Activated naive CD8-positive, alpha-beta T cell treated with anti-CD3 and anti-CD28 coated beads for 36 hours (primary cell): ENCODE results near the gene EHBP1. TPM values are rescaled to one million over a fixed set of nuclear protein-coding genes. Genes with fewer than 3 reads are reported as not detected.

Experiments used
- DNase-seq: peaks from one replicate; pipeline ENCODE4 v3.0.0; 2021
- H3K27ac Mint-ChIP-seq: one replicate; pipeline ENCODE4 v1.8.0; 2022; ENCODE audit warnings: mild to moderate bottlenecking, moderate library complexity, mixed read lengths
- H3K27me3 Mint-ChIP-seq: one replicate; pipeline ENCODE4 v1.8.0; 2022; ENCODE audit warnings: mild to moderate bottlenecking, mixed read lengths
- H3K36me3 Mint-ChIP-seq: one replicate; pipeline ENCODE4 v1.8.0; 2021; ENCODE audit warnings: mild to moderate bottlenecking, mixed read lengths
- H3K4me1 Mint-ChIP-seq: one replicate; pipeline ENCODE4 v1.8.0; 2021; ENCODE audit warnings: mixed read lengths
- H3K4me3 Mint-ChIP-seq: one replicate; pipeline ENCODE4 v1.8.0; 2022; ENCODE audit warnings: mild to moderate bottlenecking, moderate library complexity, mixed read lengths
- H3K9me3 Mint-ChIP-seq: one replicate; pipeline ENCODE4 v1.8.0; 2022; ENCODE audit warnings: mixed read lengths
- total RNA-seq, 2 experiments: library from RNA; stranded (reverse); gene quantifications; one replicate each; pipeline ENCODE4 v1.2.3, GENCODE V29; 2021

Gene EHBP1
- total RNA-seq, 2 experiments from 2014 or later: 25.3 to 28.2 TPM

DNA sequence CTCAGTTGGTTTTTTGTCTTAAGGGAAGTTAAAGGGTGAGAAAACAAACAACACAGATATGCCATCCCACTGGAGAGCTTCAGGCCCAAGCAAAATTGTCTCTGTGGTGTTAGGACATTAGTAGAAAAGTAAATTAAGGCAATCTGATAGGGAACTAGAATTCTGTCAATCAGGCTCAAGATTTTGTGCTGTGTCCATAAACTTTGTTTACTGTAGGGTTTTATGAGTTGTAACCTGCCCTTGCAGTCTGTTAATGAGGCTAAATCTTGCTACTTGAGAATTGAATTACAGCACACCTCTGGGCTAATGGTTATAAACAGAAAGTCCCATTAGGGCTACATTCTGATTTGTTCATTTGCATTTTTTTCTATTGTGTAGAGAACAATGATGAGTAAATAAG, 267.1 kb downstream of the EHBP1 start:
- no peak overlapping the region for H3K27ac Mint-ChIP-seq
- no peaks in the 10 kb centered on the region for H3K27me3 Mint-ChIP-seq

DNA sequence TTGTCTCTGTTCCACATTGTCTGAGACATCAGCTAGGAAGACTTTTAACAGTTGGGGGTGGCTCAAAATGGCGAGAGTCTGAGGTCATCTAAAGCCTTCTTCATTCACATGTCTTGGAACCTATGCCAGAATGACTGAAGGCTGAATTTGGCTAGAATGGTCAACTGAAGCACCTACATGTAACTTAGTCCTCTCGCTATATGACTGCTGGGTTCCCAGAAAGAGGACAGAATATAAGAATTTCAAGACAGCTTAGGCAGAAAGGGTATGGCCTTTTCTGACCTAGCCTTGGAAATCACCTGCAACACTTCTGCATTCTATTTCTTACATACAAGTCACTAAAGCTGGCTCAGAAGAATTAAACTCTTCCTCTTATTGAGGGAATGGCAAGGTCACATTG, 269.5 kb downstream of the EHBP1 start:
- Mint-ChIP-seq H3K4me3 (no peak overlapping the region), H3K27ac (no peak overlapping the region), H3K27me3 (no peaks in the 10 kb centered on the region), H3K9me3 (no peaks in the 10 kb centered on the region), H3K4me1 (no peaks in the 10 kb centered on the region), H3K36me3 (peaks cover 2% of the 10 kb centered on the region)
- DNase-seq: no peak

More for the DNA sequence above, 267.1 kb downstream of the EHBP1 start:
- DNase-seq: no peak
- Mint-ChIP-seq H3K4me1 (no peaks in the 10 kb centered on the region), H3K36me3 (peaks cover 2% of the 10 kb centered on the region), H3K9me3 (no peaks in the 10 kb centered on the region), H3K4me3 (no peak overlapping the region)

DNA sequence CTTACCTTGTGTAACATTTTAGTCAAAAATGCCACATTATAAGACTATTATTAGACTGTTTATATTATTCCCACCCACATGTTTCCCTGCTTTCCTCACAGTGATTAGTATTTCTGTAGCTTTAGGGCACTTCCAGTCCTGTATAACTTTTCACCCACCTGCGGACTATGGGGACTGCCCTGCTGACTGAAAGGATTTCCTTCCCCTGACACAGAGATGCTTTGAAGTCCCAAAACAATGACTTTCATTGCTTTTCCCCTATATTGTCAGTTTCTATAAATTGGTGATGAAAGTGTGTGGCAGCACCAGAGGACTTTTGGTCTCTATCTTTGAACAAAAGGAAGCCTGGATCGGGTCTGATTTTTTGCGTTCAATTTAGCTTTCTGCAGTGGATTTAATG, 286.1 kb downstream of the EHBP1 start:
- no peaks in the 10 kb centered on the region for H3K4me1 Mint-ChIP-seq
- H3K27ac Mint-ChIP-seq: no peak overlapping the region
- H3K9me3 Mint-ChIP-seq: no peaks in the 10 kb centered on the region
- peaks cover 3% of the 10 kb centered on the region for H3K36me3 Mint-ChIP-seq
- H3K4me3 Mint-ChIP-seq: no peak overlapping the region
- DNase-seq: no peak
- H3K27me3 Mint-ChIP-seq: no peaks in the 10 kb centered on the region

DNA sequence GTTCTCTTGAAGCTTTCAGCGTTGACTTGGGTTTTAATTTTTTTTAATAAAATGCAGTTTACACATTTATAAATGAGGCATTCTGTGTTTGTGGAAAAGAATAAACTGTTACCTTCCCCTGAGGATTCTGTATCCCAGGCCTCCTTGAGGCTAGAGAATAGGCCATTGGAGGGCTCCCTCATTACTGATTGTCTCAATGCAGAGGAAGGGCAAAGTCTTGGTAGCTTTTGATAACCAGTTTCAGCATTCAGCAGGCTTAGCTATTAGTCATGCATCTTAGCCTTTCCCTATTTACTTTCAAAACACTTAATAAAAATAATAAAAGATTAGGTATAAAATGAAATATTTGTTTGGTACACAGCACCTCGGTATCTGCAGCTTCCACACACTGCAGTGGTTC, 287.0 kb downstream of the EHBP1 start:
- H3K4me1 Mint-ChIP-seq: no peaks in the 10 kb centered on the region
- no peak for DNase-seq
- H3K27me3 Mint-ChIP-seq: no peaks in the 10 kb centered on the region
- peaks cover 8% of the 10 kb centered on the region for H3K36me3 Mint-ChIP-seq
- H3K4me3 Mint-ChIP-seq: no peak overlapping the region
- H3K9me3 Mint-ChIP-seq: no peaks in the 10 kb centered on the region
- no peak overlapping the region for H3K27ac Mint-ChIP-seq

DNA sequence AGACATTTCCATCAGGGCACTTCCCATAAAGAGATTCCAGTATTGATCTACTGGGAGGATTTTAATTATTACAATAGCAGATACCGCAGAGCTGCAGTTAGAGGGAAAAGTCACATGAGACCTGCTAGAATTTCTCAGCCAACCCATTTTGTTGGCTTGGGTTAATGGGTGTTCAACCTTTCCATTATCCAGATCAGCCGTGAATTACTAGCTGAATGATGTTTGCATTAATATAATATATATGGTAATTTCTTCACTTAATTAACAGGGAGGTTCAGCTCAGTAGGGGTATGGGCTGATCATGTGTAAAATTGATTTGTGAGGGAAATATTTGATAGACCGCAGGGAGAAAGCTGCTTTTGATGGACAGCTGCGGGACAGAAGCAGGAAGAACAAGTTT, 288.7 kb downstream of the EHBP1 start:
- peaks cover 12% of the 10 kb centered on the region for H3K36me3 Mint-ChIP-seq

DNA sequence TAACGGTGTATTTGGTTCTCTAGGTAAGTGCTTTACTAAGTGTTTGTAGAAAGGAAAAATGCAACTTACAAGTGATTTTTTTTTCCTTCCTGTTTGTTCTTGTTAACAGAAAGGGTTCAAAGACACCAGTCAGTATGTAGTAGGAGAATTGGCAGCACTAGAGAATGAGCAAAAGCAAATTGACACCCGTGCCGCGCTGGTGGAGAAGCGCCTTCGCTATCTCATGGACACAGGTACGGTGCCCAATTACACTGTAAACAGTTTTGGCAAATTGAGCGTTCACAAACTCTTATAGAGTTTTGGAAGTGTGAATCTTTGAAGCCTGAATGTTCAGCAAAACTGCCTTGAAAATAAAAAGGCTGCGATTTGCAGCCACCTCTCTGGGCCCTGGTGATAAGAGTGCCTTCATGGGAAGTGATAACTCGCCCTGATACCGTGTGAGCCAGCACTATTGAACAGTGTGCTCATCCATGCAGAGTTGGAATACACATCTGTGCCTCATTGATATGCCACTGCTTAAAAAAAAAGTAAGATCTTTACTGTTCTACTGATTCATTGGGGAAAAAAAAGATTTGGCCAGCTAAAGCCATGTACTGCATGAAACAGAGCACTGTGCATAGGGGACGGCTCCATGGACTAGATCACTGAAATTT, 291.1 kb downstream of the EHBP1 start:
- DNase-seq: no peak
- no peak overlapping the region for H3K4me3 Mint-ChIP-seq
- peaks cover 14% of the 10 kb centered on the region for H3K36me3 Mint-ChIP-seq
- no peaks in the 10 kb centered on the region for H3K4me1 Mint-ChIP-seq
- H3K9me3 Mint-ChIP-seq: no peaks in the 10 kb centered on the region
- H3K27ac Mint-ChIP-seq: no peak overlapping the region
- no peaks in the 10 kb centered on the region for H3K27me3 Mint-ChIP-seq

More for the DNA sequence above, 288.7 kb downstream of the EHBP1 start:
- Mint-ChIP-seq H3K4me1 (no peaks in the 10 kb centered on the region), H3K27me3 (no peaks in the 10 kb centered on the region), H3K27ac (no peak overlapping the region), H3K9me3 (no peaks in the 10 kb centered on the region), H3K4me3 (no peak overlapping the region)
- DNase-seq: no peak

DNA sequence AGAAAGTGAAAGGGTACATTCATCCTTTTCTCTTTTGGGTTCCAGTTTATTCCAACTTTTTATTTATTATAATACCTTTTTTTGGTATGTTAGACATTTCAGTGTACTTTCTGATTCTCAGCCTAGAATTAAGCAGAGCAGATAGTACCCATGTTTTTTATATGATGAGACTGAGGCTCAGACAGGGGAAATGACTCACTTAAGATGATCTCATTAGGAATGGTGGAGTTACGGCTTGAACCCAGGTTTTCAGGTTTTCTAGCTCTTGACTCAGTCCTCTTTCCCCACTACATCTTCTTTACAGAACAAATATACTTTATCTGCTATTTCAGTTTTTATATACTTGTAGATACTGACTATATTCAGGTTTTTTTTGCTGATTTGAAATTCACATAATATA, 293.4 kb downstream of the EHBP1 start:
- DNase-seq: no peak
- Mint-ChIP-seq H3K9me3 (no peaks in the 10 kb centered on the region), H3K4me1 (no peaks in the 10 kb centered on the region), H3K27ac (no peak overlapping the region), H3K4me3 (no peak overlapping the region), H3K36me3 (peaks cover 11% of the 10 kb centered on the region), H3K27me3 (no peaks in the 10 kb centered on the region)

DNA sequence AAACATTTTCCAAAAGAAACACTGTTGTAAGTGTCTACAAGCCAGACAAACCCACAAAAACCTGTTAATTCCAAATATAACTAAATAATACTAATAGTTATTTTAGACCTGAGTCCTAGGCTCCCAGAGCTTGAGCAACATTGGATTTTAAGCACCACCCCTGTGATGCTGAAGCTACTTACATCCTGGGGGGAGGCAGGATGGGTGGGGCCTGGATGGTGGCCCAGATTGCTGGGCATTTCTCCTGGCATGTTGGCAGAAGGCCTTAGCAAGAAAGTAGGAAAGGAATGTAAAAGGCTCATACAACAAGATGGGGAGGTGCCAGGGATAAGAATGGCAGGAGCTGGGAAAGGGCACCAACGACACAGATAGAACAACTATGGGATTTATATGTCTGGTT, 294.4 kb downstream of the EHBP1 start:
- no peak overlapping the region for H3K27ac Mint-ChIP-seq
- H3K36me3 Mint-ChIP-seq: peaks cover 14% of the 10 kb centered on the region
- H3K4me3 Mint-ChIP-seq: no peak overlapping the region
- no peak for DNase-seq
- H3K4me1 Mint-ChIP-seq: no peaks in the 10 kb centered on the region
- H3K9me3 Mint-ChIP-seq: no peaks in the 10 kb centered on the region
- H3K27me3 Mint-ChIP-seq: no peaks in the 10 kb centered on the region

DNA sequence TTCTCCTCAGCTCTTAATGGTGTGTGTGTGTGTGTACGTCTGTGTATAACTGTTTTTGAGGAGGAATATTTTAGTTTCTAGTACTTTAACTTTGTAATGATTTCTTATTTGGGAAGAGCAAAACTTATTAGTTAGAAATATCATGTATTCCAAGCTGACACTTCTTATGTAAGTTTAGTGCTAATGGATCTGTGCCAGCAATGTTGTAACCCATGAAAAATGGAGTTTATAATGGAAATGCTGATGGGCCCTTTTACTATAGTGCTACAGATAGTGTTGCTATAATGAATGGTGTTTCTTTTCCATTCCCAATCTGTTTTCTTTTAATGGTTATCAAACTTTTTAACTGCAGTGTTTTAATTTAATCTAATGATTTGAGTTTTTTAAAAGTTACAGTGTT, 295.3 kb downstream of the EHBP1 start:
- DNase-seq: no peak
- Mint-ChIP-seq H3K27ac (no peak overlapping the region), H3K4me3 (no peak overlapping the region), H3K27me3 (no peaks in the 10 kb centered on the region), H3K4me1 (no peaks in the 10 kb centered on the region), H3K36me3 (peaks cover 14% of the 10 kb centered on the region), H3K9me3 (no peaks in the 10 kb centered on the region)

DNA sequence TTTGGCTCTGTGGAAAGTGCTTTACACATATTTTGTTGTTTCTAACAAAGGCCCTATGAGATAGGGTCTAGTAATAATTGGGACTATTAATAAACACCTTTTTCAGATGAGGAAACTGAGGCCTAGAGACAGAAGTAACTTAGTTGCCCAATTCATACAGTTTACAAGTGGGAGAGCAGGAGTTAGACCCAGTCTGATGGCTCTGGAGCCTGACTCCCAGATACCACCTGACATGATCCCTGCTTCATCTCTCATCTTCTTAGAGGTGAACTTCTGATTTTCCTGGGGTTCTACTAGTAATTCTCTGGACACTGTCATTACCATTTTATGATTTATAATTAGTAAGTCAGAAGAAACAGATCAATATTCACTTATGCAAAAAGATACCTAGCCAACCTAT, 296.1 kb downstream of the EHBP1 start:
- no peaks in the 10 kb centered on the region for H3K27me3 Mint-ChIP-seq
- H3K36me3 Mint-ChIP-seq: peaks cover 14% of the 10 kb centered on the region
- H3K27ac Mint-ChIP-seq: no peak overlapping the region
- H3K9me3 Mint-ChIP-seq: no peaks in the 10 kb centered on the region
- no peaks in the 10 kb centered on the region for H3K4me1 Mint-ChIP-seq
- no peak overlapping the region for H3K4me3 Mint-ChIP-seq
- DNase-seq: no peak

DNA sequence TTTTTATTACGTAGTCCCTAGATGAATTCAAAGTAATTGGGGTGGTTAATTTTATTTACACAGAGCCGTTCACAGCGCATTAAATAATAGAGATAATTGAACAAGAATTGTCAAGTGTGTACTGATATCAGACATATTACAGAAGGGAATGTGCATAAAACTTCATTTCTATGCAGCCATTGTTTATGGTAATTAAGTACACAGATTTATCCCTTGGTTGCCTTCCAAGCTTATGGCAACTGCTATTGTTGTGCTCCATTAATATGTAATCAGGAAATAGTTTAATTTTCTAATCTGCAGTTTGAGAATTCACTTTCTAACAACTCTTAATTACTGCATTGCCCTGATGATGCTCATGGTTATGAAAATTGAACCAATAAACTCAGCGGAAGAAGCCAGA, 297.8 kb downstream of the EHBP1 start:
- Mint-ChIP-seq H3K4me1 (no peaks in the 10 kb centered on the region), H3K36me3 (peaks cover 8% of the 10 kb centered on the region), H3K27me3 (no peaks in the 10 kb centered on the region), H3K9me3 (no peaks in the 10 kb centered on the region), H3K27ac (no peak overlapping the region), H3K4me3 (no peak overlapping the region)
- no peak for DNase-seq

DNA sequence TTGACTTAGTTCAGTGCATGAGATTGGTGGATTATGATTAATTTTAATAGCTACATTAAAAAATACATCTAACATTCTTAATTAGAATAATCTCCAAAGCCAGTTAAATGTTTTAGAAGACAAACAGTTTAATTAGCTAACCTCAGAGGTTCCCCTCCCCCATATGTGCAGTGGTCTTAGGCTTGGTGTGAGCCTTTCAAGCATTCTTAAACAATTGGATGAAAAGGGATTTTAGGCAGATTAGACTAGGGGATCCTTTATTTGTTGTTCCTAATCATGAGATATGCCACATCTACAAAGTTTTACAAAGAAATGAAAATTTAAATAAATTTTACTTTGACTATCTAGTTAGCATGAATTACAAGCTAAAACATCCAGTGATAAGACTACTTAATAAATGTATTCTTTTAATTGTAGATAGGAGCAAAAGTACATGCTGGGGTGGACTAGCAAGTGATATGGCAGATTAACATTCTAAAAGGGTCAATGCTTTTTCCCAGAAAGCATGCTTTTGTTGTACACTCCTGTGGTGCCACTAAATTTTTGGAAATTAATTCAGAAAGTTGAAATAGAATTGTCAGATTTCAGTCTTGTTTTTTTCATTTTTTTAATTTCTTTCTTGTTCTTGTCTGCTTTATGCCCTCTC, 302.4 kb downstream of the EHBP1 start:
- Mint-ChIP-seq H3K4me3 (no peak overlapping the region), H3K9me3 (no peaks in the 10 kb centered on the region), H3K27ac (no peak overlapping the region), H3K36me3 (peaks cover 7% of the 10 kb centered on the region), H3K4me1 (no peaks in the 10 kb centered on the region), H3K27me3 (no peaks in the 10 kb centered on the region)
- DNase-seq: no peak

DNA sequence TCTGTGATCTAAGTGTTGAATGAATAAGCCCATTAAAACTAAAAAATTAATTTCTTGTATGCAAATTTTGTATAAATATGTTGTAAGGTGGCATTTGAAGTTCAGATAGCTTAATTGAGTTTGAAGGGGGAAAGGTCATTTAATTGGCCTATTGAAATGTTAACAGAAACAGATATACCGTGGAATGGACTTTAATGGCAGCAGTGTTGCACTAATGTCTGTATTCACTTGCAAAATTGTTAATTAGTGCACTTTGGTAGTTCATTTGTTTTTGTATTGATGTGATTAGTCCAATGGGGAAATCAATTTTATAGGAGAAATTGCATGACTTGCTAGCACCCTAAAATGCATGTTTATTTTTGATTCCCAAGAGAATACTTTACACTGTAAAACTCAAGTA, 303.3 kb downstream of the EHBP1 start:
- H3K9me3 Mint-ChIP-seq: no peaks in the 10 kb centered on the region
- H3K27ac Mint-ChIP-seq: no peak overlapping the region
- H3K36me3 Mint-ChIP-seq: peaks cover 13% of the 10 kb centered on the region
- DNase-seq: no peak
- H3K4me3 Mint-ChIP-seq: no peak overlapping the region
- H3K4me1 Mint-ChIP-seq: no peaks in the 10 kb centered on the region
- no peaks in the 10 kb centered on the region for H3K27me3 Mint-ChIP-seq

DNA sequence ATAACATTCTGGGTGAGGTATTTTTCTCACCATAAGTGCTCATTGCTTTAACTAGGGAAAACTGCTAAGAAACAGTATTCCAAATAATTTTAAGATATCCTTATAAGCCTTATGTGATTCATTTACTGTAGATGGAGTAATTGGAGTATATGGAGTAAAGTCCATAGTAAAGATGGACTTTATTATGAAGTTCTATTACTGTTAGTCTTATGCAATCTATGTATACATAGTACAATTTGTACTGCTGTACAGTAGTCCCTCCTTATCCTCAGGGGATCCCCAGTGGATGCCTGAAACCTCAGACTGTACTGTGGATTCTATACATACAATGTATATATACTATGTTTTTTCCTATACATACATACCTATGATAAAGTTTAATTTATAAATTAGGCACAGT, 304.0 kb downstream of the EHBP1 start:
- DNase-seq: no peak
- no peak overlapping the region for H3K27ac Mint-ChIP-seq

DNA sequence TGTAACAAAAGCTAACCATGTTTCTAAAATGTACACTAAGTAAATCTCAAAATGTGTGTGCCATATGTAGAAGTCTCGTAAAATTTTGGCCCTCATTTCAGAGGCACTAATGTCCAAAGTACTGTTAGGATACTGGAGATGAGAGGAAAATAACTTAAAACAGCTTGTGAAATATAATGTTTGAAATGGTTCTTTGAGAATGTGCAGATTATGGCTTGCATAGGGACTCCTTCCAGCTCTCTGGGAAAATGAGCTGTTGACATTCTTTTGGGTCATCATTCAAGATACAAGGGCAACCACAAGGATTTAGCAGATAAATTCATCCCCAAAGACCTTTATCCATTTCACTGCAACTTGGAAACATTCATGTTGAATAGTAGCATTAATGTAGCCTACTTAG, 307.0 kb downstream of the EHBP1 start:
- Mint-ChIP-seq H3K36me3 (peaks cover 9% of the 10 kb centered on the region), H3K9me3 (no peaks in the 10 kb centered on the region), H3K4me1 (no peaks in the 10 kb centered on the region), H3K27me3 (no peaks in the 10 kb centered on the region), H3K4me3 (no peak overlapping the region), H3K27ac (no peak overlapping the region)
- DNase-seq: no peak

More for the DNA sequence above, 304.0 kb downstream of the EHBP1 start:
- Mint-ChIP-seq H3K4me3 (no peak overlapping the region), H3K4me1 (no peaks in the 10 kb centered on the region), H3K27me3 (no peaks in the 10 kb centered on the region), H3K36me3 (peaks cover 9% of the 10 kb centered on the region), H3K9me3 (no peaks in the 10 kb centered on the region)

DNA sequence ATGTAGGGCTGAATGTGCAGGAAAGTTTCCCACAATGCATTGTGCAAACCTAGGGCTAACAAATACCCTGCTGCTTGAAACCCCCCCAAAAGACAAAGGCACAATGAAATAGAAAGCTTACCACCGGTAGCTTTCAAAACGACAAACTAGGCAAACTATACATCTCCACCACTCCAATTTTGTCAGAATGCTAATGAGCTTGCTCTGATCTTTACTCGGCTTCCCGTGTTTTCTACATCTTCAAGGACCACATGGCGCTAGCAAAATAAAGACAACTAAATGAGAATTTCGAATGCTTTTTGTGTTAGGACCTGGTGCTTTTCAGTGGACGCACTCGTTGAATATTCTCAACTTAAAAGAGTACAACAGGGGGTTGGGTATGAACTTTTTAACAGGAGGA, 307.9 kb downstream of the EHBP1 start:
- no peaks in the 10 kb centered on the region for H3K9me3 Mint-ChIP-seq
- DNase-seq: no peak
- no peak overlapping the region for H3K27ac Mint-ChIP-seq
- peaks cover 9% of the 10 kb centered on the region for H3K36me3 Mint-ChIP-seq
- no peaks in the 10 kb centered on the region for H3K4me1 Mint-ChIP-seq
- no peak overlapping the region for H3K4me3 Mint-ChIP-seq
- H3K27me3 Mint-ChIP-seq: no peaks in the 10 kb centered on the region
